HG02763 (cell line): ENCODE results near the gene LALBA.
"Not testable (repeated sequence)": the region's sequence is repeated elsewhere in the genome, so short reads cannot be mapped to it uniquely, and the experiment has no call there.

Source experiments
- ATAC-seq: cut with Tn5 transposase; IDR thresholded peaks from one replicate; pipeline ENCODE4 v1.9.1; 2021; ENCODE audit warnings: mild to moderate bottlenecking, moderate library complexity; ENCODE audit not compliant: unreplicated experiment

Gene LALBA

GRCh38 chr12:48536602-48537001 is 33.2 kb downstream of the LALBA start:
- no peak for ATAC-seq

DNA sequence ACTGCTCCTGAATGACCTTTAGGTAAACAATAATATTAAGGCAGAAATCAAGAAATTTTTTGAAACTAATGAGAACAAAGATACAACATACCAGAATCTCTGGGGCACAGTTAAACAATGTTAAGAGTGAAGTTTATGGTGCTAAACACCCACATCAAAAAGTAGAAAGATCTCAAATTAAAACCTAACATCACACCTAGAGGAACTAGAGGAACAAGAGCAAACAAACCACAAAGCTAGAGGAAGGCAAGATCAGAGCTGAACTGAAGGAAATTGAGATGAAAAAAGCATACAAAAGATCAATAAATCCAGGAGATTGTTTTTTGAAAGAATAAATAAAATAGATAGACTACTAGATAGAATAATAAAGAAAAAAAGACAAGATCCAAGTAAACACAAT is 37.2 kb downstream of the LALBA start:
- no peak for ATAC-seq

DNA sequence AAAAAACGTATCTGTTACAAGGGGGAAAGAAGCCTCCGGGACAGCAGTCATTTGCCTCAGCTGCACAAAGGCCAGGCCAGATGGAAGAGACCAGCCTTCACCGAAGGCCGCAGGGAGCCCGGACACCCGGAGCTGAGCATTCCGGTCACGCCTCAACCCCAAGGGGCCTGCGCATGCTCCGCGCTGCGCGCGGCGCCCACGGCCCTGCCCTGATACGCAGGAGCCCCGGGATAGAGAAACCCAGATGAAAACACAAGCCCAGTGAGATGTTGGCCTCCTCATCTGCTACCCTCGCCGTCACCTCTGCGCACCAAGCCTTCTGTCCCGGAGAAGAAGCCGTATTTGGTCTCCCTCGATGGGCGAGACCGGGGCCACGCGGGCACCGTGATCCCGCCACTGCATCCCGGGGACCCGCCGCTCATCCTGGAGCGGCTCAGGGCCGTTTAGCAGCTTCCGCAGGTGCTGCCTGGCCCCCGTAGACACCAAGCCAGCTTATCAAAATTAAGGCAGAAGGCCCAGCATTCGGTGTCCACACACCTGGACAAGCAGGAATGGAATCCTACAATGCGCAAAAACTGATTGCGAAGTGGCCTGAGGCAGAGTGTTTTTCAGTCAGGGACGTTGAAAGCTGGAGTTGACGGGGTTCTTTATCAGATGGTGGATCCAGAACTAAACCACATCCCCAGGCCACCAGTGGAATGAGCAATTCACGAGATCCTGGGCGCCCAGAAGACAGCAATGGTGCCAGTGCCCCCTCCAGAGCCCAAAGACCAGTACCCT is 41.8 kb downstream of the LALBA start:
- ATAC-seq: no peak

- no peak for ATAC-seq
These were observed 44.5 kb downstream of the LALBA start, which contains the start of gene OR8S1 for GRCh38 chr12:48525332-48525731. Gene OR8S1 (plus strand): TSS chr12:48525632. CDS start chr12:48525632, 0 bp downstream.

GRCh38 chr12:48520381-48520780 is 49.5 kb downstream of the LALBA start:
- ATAC-seq: not testable (repeated sequence)
